ENCODE measurements around the gene TMEM53. TPM values are rescaled to one million over a fixed set of nuclear protein-coding genes. Genes with fewer than 3 reads are reported as not detected.

The TMEM53 gene
- total and polyA plus RNA-seq, 2 of the 8 experiments (the other 6 are each of a cell fraction or from before 2014, with no cell fraction given) = 6.7 to 27.9 TPM

GRCh38 chr1:44611866-44612265, 62.4 kb downstream of the TMEM53 start (continued):
- TF ChIP-seq NANOG (IDR thresholded peaks at IDR 0.05; ENCODE audit: insufficient read depth, low read depth, low read length, poor library complexity, severe bottlenecking) (no peak), JUND (IDR thresholded peaks at IDR 0.05; ENCODE audit: low read length) (no peak), SP4 (IDR thresholded peaks at IDR 0.05; ENCODE audit: low read length) (no peak), CREB1 (IDR thresholded peaks at IDR 0.05) (no peak), KDM1A (IDR thresholded peaks at IDR 0.05; ENCODE audit: borderline replicate concordance, low read length) (no peak), GTF2F1 (IDR thresholded peaks at IDR 0.05; ENCODE audit: borderline replicate concordance, low read depth, low read length) (no peak)

All from H1 (cell line).